Neural progenitor cell (in vitro differentiated cells): ENCODE measurements around the gene MPRIP. TPM values are rescaled to one million over a fixed set of nuclear protein-coding genes. Genes with fewer than 3 reads are reported as not detected.

Experiments used
- DNase-seq: peaks from one replicate; pipeline ENCODE4 v3.0.0-alpha.2; 2016; ENCODE audit warnings: low spot score
- H2AFZ ChIP-seq: fragments of 200-600 bp; sonication (generic); replicated peaks from 2 replicates; pipeline ENCODE4 v1.6.1; 2016; ENCODE audit warnings: antibody characterized with exemption
- H3F3A ChIP-seq: fragments of 200-600 bp; sonication (generic); 2 replicates; pipeline ENCODE4 v1.6.1; 2016; ENCODE audit warnings: antibody characterized with exemption, low read depth
- H3K27ac ChIP-seq: fragments of 200-600 bp; sonication (generic); 2 replicates; pipeline ENCODE4 v1.5.1; 2016; ENCODE audit warnings: mild to moderate bottlenecking
- H3K27me3 ChIP-seq: fragments of 200-600 bp; sonication (generic); 2 replicates; pipeline ENCODE4 v1.6.1; 2016; ENCODE audit warnings: mild to moderate bottlenecking, moderate library complexity
- H3K36me3 ChIP-seq: fragments of 200-600 bp; sonication (generic); 2 replicates; pipeline ENCODE4 v1.5.1; 2016
- H3K4me1 ChIP-seq: fragments of 200-600 bp; sonication (generic); 2 replicates; pipeline ENCODE4 v1.6.1; 2016; ENCODE audit warnings: mixed run types
- H3K4me2 ChIP-seq: fragments of 200-600 bp; sonication (generic); 2 replicates; pipeline ENCODE4 v1.6.1; 2016
- H3K4me3 ChIP-seq: fragments of 200-600 bp; sonication (generic); 2 replicates; pipeline ENCODE4 v1.5.1; 2016
- H3K79me2 ChIP-seq: fragments of 200-600 bp; sonication (generic); 2 replicates; pipeline ENCODE4 v1.6.1; 2016; ENCODE audit warnings: low read depth
- H3K9ac ChIP-seq: fragments of 200-600 bp; sonication (generic); 2 replicates; pipeline ENCODE4 v1.6.1; 2016
- H3K9me3 ChIP-seq: fragments of 200-600 bp; sonication (generic); 2 replicates; pipeline ENCODE4 v1.5.1; 2016; ENCODE audit warnings: low read depth
- H4K20me1 ChIP-seq: fragments of 200-600 bp; sonication (generic); 2 replicates; pipeline ENCODE4 v1.6.1; 2016; ENCODE audit warnings: low read depth
- H3K27ac Mint-ChIP-seq: 3 replicates; pipeline ENCODE4 v1.8.0; 2021; ENCODE audit warnings: mixed read lengths
- H3K27me3 Mint-ChIP-seq: 2 replicates; pipeline ENCODE4 v1.8.0; 2022; ENCODE audit warnings: low read depth, mild to moderate bottlenecking, inconsistent platforms, moderate library complexity, mixed read lengths; ENCODE audit not compliant: insufficient read depth
- H3K36me3 Mint-ChIP-seq: 3 replicates; pipeline ENCODE4 v1.8.0; 2021; ENCODE audit warnings: mixed read lengths
- H3K4me1 Mint-ChIP-seq: 3 replicates; pipeline ENCODE4 v1.8.0; 2021; ENCODE audit warnings: mixed read lengths
- H3K4me3 Mint-ChIP-seq: 3 replicates; pipeline ENCODE4 v1.8.0; 2021; ENCODE audit warnings: mild to moderate bottlenecking, moderate library complexity, mixed read lengths
- H3K9me3 Mint-ChIP-seq: 3 replicates; pipeline ENCODE4 v1.8.0; 2020; ENCODE audit warnings: mixed read lengths
- CTCF ChIP-seq: fragments of 200-600 bp; sonication (generic); IDR thresholded peaks from 2 replicates; pipeline ENCODE4 v1.5.1; 2017; ENCODE audit warnings: antibody characterized with exemption, mild to moderate bottlenecking
- EZH2 ChIP-seq: fragments of 200-600 bp; sonication (generic); IDR thresholded peaks from 2 replicates; pipeline ENCODE4 v1.6.1; 2017; ENCODE audit warnings: antibody characterized with exemption, mild to moderate bottlenecking, moderate library complexity
- EZH2phosphoT487 ChIP-seq: fragments of 200-600 bp; sonication (generic); IDR thresholded peaks from 2 replicates; pipeline ENCODE4 v1.6.1; 2017; ENCODE audit warnings: antibody characterized with exemption
- total RNA-seq: library from RNA; depleted of rRNA; stranded (reverse); fragments of >200 nt; gene quantifications from 2 replicates; pipeline ENCODE4 v1.2.3, GENCODE V29; 2015; ENCODE audit warnings: low replicate concordance

Gene MPRIP
- total RNA-seq, 1 donor from 2014 or later: 42.1 TPM

DNA sequence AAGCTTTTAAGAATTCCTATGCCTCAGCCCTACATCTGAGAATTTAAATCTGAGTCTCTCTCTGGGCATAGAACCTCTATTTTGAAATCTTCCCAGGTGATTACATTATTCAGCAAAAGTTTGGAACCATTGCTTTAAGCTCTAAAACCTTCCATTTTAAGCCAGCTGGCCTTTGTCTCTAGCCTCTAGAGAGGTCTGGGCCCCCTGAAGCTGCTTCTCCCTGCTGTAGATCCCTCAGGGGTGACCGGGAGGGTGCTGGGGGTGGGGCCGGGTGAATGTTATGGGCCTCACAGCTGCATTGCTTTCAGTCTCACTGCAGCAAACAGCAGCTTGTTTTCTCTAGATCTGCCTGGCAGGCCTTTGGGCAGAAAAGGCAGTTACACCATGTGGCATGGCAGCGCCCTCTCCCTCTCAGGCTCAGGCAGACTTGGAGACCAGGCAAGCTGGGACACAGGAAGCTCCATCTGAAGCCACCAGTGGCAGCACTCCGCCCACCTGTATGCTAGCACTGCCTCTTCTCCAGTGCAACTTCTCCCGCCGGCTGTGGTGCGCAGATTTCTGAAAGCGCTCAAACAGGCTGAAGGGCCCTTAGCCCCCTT is 66.3 kb downstream of the MPRIP start:
- Histone ChIP-seq H4K20me1 (peaks cover 30% of the 10 kb centered on the region), H2AFZ (no peak overlapping the region), H3K27me3 (no peaks in the 10 kb centered on the region), H3K9ac (no peak overlapping the region), H3K4me2 (no peak overlapping the region), H3K27ac (no peak overlapping the region), H3K4me1 (peaks cover 19% of the 10 kb centered on the region), H3F3A (no peaks in the 10 kb centered on the region), H3K4me3 (no peak overlapping the region), H3K36me3 (no peaks in the 10 kb centered on the region), H3K9me3 (no peaks in the 10 kb centered on the region), H3K79me2 (peaks cover 26% of the 10 kb centered on the region)
- H3K9me3 Mint-ChIP-seq: no peaks in the 10 kb centered on the region
- no peak overlapping the region for H3K4me3 Mint-ChIP-seq
- peaks cover 5% of the 10 kb centered on the region for H3K27me3 Mint-ChIP-seq
- peaks cover 4% of the 10 kb centered on the region for H3K36me3 Mint-ChIP-seq
- no peak overlapping the region for H3K27ac Mint-ChIP-seq
- TF ChIP-seq CTCF (no peak), EZH2phosphoT487 (no peak), EZH2 (no peak)
- peaks cover 28% of the 10 kb centered on the region for H3K4me1 Mint-ChIP-seq
- DNase-seq: no peak

GRCh38 chr17:17109256-17109655 is 67.0 kb downstream of the MPRIP start:
- Mint-ChIP-seq H3K4me1 (peaks cover 26% of the 10 kb centered on the region), H3K36me3 (peaks cover 4% of the 10 kb centered on the region), H3K4me3 (no peak overlapping the region), H3K27ac (no peak overlapping the region), H3K27me3 (peaks cover 5% of the 10 kb centered on the region), H3K9me3 (no peaks in the 10 kb centered on the region)
- Histone ChIP-seq H2AFZ (no peak overlapping the region), H3K9me3 (no peaks in the 10 kb centered on the region), H3K4me1 (peaks cover 19% of the 10 kb centered on the region), H3K79me2 (peaks cover 27% of the 10 kb centered on the region), H4K20me1 (peaks cover 28% of the 10 kb centered on the region), H3K4me3 (no peak overlapping the region), H3K27ac (no peak overlapping the region), H3K4me2 (no peak overlapping the region), H3F3A (no peaks in the 10 kb centered on the region), H3K27me3 (no peaks in the 10 kb centered on the region), H3K9ac (no peak overlapping the region), H3K36me3 (no peaks in the 10 kb centered on the region)
- no peak for DNase-seq
- TF ChIP-seq EZH2 (no peak), EZH2phosphoT487 (no peak), CTCF (no peak)

DNA sequence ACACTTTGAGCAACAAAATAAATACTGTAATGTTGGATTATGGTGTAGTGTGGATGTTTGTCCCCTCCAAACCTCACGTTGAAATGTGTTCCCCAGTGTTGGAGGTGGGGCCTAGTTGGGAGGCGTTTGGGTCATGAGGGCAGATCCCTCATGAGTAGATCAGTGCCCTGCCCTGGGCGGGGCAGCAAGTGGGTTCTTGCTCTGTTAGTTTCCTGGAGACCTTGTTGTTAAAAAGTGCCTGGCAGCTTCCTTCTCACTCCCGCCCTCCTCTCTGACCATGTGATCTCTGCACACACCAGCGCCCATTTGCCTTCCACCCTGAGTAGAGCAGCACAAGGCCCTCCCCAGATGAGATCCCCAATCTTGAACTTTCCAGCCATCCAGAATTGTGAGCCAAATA is 67.7 kb downstream of the MPRIP start:
- no peaks in the 10 kb centered on the region for H3K36me3 ChIP-seq
- H3K79me2 ChIP-seq: peaks cover 32% of the 10 kb centered on the region
- H3K9me3 ChIP-seq: no peaks in the 10 kb centered on the region
- no peak for DNase-seq
- H3K27ac Mint-ChIP-seq: no peak overlapping the region
- H3K4me3 ChIP-seq: no peak overlapping the region
- H3K9ac ChIP-seq: no peak overlapping the region
- H3K27me3 ChIP-seq: no peaks in the 10 kb centered on the region
- H3K9me3 Mint-ChIP-seq: no peaks in the 10 kb centered on the region
- peaks cover 2% of the 10 kb centered on the region for H3K27me3 Mint-ChIP-seq
- H2AFZ ChIP-seq: no peak overlapping the region
- peaks cover 25% of the 10 kb centered on the region for H3K4me1 Mint-ChIP-seq
- no peak overlapping the region for H3K4me2 ChIP-seq
- TF ChIP-seq EZH2phosphoT487 (no peak), CTCF (no peak), EZH2 (no peak)
- no peak overlapping the region for H3K27ac ChIP-seq
- peaks cover 23% of the 10 kb centered on the region for H3K4me1 ChIP-seq
- no peak overlapping the region for H3K4me3 Mint-ChIP-seq
- no peaks in the 10 kb centered on the region for H3F3A ChIP-seq
- H3K36me3 Mint-ChIP-seq: peaks cover 4% of the 10 kb centered on the region
- H4K20me1 ChIP-seq: peaks cover 35% of the 10 kb centered on the region
